Measurements from ENCODE around the gene C20orf204.

The C20orf204 gene

GRCh38 chr20:64072498-64073063 lies 36.6 kb downstream of the C20orf204 start:
- DNase-seq (ENCODE audit: low read depth): no peak

GRCh38 chr20:64073476-64074183 lies 37.6 kb downstream of the C20orf204 start:
- DNase-seq (ENCODE audit: low read depth): no peak

- DNase-seq (ENCODE audit: low read depth): no peak
Measured at GRCh38 chr20:64074184-64074789, 38.3 kb downstream of the C20orf204 start.

GRCh38 chr20:64074963-64075362 lies 39.0 kb downstream of the C20orf204 start:
- DNase-seq (ENCODE audit: low read depth): no peak

- no peak for DNase-seq (ENCODE audit: low read depth)
Measured at GRCh38 chr20:64075556-64075955, 39.6 kb downstream of the C20orf204 start.

- no peak for DNase-seq (ENCODE audit: low read depth)
Measured at GRCh38 chr20:64076061-64076997, 40.3 kb downstream of the C20orf204 start.

- peak; percentile 79 for DNase-seq (ENCODE audit: low read depth)
Measured at GRCh38 chr20:64077094-64077493, 41.1 kb downstream of the C20orf204 start.

- no peak for DNase-seq (ENCODE audit: low read depth)
Measured at GRCh38 chr20:64077541-64077875, 41.5 kb downstream of the C20orf204 start.

- DNase-seq (ENCODE audit: low read depth): no peak
Measured at GRCh38 chr20:64077876-64078551, 42.0 kb downstream of the C20orf204 start.

- no peak for DNase-seq (ENCODE audit: low read depth)
Measured at GRCh38 chr20:64078934-64079272, 42.9 kb downstream of the C20orf204 start.

GRCh38 chr20:64079273-64080012 lies 43.5 kb downstream of the C20orf204 start, which contains the start of gene RGS19:
RGS19 (minus strand) TSS chr20:64079518; CDS start chr20:64076886, 2,632 bp downstream.
- peak; percentile 86 for DNase-seq (ENCODE audit: low read depth)

GRCh38 chr20:64080013-64080812 lies 44.2 kb downstream of the C20orf204 start, which contains the start of gene OPRL1:
OPRL1 (plus strand) TSS chr20:64080082; CDS start chr20:64092721, 12,639 bp downstream.
- no peak for DNase-seq (ENCODE audit: low read depth)

GRCh38 chr20:64080813-64081623 lies 45.0 kb downstream of the C20orf204 start:
- no peak for DNase-seq (ENCODE audit: low read depth)

GRCh38 chr20:64081624-64081964 lies 45.6 kb downstream of the C20orf204 start:
- no peak for DNase-seq (ENCODE audit: low read depth)

- DNase-seq (ENCODE audit: low read depth): peak; percentile 72
Measured at GRCh38 chr20:64082126-64082731, 46.2 kb downstream of the C20orf204 start.

GRCh38 chr20:64082820-64083377 lies 46.9 kb downstream of the C20orf204 start:
- no peak for DNase-seq (ENCODE audit: low read depth)

GRCh38 chr20:64083378-64083803 lies 47.4 kb downstream of the C20orf204 start:
- peak; percentile 71 for DNase-seq (ENCODE audit: low read depth)
